Fibroblast of upper back skin (primary cell): ENCODE results near the gene OR51V1.
A peak's percentile ranks its signal among the peaks of the same experiment; 100 is the strongest.
"Not testable (repeated sequence)": the region's sequence is repeated elsewhere in the genome, so short reads cannot be mapped to it uniquely, and the experiment has no call there.

ENCODE experiments used
- DNase-seq: peaks from one replicate; pipeline ENCODE4 v3.0.0-alpha.2; 2013

The OR51V1 gene

GRCh38 chr11:5229796-5230195, 29.3 kb upstream of the OR51V1 start:
- DNase-seq: no peak

GRCh38 chr11:5229356-5229755, 28.9 kb upstream of the OR51V1 start:
- DNase-seq: no peak

GRCh38 chr11:5228124-5228523, 27.6 kb upstream of the OR51V1 start:
- DNase-seq: no peak

- no peak for DNase-seq
Measured at GRCh38 chr11:5227681-5228080, 27.2 kb upstream of the OR51V1 start.

- no peak for DNase-seq
Measured at GRCh38 chr11:5226732-5227310, 26.3 kb upstream of the OR51V1 start, which contains the start of gene HBB. HBB (minus strand) TSS chr11:5227071; CDS start chr11:5227021, 50 bp downstream.

GRCh38 chr11:5225480-5225871, 25.0 kb upstream of the OR51V1 start:
- no peak for DNase-seq

GRCh38 chr11:5224538-5225479, 24.3 kb upstream of the OR51V1 start:
- DNase-seq: no peak

- DNase-seq: no peak
Measured at GRCh38 chr11:5223686-5224085, 23.2 kb upstream of the OR51V1 start.

GRCh38 chr11:5223146-5223545, 22.7 kb upstream of the OR51V1 start:
- no peak for DNase-seq

GRCh38 chr11:5210376-5210885, 9.9 kb upstream of the OR51V1 start:
- DNase-seq: no peak

- peak; percentile 72 for DNase-seq
Measured at GRCh38 chr11:5204787-5205186, 4.3 kb upstream of the OR51V1 start.

GRCh38 chr11:5203366-5203765, 2.9 kb upstream of the OR51V1 start:
- no peak for DNase-seq

GRCh38 chr11:5198285-5198684, 2.2 kb downstream of the OR51V1 start:
- DNase-seq: no peak

GRCh38 chr11:5197536-5197935, 2.9 kb downstream of the OR51V1 start:
- DNase-seq: no peak

GRCh38 chr11:5196731-5197130, 3.8 kb downstream of the OR51V1 start:
- DNase-seq: no peak

- no peak for DNase-seq
Measured at GRCh38 chr11:5196067-5196466, 4.4 kb downstream of the OR51V1 start.

GRCh38 chr11:5192738-5193137, 7.7 kb downstream of the OR51V1 start:
- DNase-seq: no peak

- DNase-seq: no peak
Measured at GRCh38 chr11:5188201-5188600, 12.3 kb downstream of the OR51V1 start.

GRCh38 chr11:5178046-5178837, 22.2 kb downstream of the OR51V1 start:
- DNase-seq: no peak

GRCh38 chr11:5174934-5175333, 25.5 kb downstream of the OR51V1 start:
- DNase-seq: no peak

GRCh38 chr11:5171856-5172255, 28.6 kb downstream of the OR51V1 start:
- no peak for DNase-seq

- DNase-seq: not testable (repeated sequence)
Measured at GRCh38 chr11:5165898-5166297, 34.6 kb downstream of the OR51V1 start.

- DNase-seq: not testable (repeated sequence)
Measured at GRCh38 chr11:5164807-5165206, 35.7 kb downstream of the OR51V1 start.
